Measurements from ENCODE around the gene NUFIP1.
A peak's percentile ranks its signal among the peaks of the same experiment; 100 is the strongest.
"Not testable (repeated sequence)": the region's sequence is repeated elsewhere in the genome, so short reads cannot be mapped to it uniquely, and the experiment has no call there.

Gene NUFIP1

DNA sequence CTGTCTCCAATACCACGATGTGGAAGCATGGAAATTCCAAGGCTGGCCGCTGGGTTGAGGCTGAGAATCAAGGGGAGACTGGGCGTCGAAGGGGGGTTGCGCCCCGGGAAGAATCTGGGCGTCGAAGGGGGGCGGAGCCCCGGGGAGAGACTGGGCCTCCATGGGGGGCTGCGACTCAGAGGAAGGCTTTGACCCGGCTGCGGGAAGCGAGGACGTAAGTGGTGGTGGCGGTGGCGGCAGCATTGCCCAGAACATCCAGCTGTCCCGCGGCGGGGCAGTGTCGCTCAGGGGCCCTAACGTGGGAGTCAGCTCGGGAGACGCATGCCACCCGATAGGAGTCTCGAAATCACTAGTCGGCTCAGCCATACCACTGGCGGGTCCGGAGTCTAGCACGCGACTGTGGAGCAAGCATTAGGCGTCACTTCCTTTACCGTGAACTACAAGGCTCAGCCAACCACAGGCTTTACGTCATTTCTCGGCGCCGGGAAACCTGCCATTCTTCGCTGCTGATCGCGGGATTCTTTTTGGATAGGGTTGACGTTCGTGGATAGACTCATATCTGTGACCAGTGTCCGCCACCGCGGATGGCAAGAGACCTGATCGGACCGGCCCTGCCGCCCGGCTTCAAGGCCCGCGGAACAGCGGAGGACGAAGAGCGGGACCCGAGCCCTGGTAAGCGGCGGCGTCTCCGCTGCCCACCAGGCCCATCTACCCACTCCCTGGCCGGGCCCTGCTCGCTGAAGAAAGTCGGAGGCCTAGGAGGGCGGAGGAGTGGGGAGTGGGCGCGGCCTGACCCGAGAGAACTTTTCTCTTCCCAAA lies at the start of gene NUFIP1, which contains the start of gene GPALPP1:
Gene NUFIP1, minus strand, starts transcription at position 401 of the 819 bp plus-strand sequence. Its CDS starts 35 bp downstream, at position 366.
Gene GPALPP1, plus strand, starts transcription at position 468 of the 819 bp plus-strand sequence. Its CDS starts 117 bp downstream, at position 585.
- Mint-ChIP-seq H3K4me1 (ENCODE audit: low read depth) (peaks cover 63% of the 10 kb centered on the region), H3K36me3 (ENCODE audit: low read depth) (peaks cover 73% of the 10 kb centered on the region), H3K9me3 (no peaks in the 10 kb centered on the region), H3K27me3 (no peaks in the 10 kb centered on the region), H3K4me3 (peak within 1 kb of the TSS; percentile 98), H3K27ac (peak within 1 kb of the TSS; percentile 98)
- DNase-seq, result peak; percentile 92

DNA sequence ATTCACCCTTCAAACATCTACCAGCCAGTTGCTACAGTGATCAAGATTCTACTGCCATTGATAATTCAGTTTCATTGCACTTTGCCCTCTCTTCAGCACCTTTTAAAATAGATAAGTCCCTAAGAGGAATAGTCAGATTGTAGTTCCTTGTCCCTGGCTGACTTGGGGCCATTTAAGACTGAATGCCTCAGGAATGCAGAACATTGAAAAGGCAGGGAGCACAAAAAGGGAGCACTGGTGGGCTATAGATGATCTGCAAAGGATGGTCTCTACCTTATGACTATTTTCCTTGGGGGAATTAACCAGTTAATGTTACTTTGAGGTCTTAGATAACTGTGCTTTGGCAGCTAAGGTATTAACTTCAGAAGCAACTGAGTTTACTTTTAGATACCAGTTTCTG lies 46.9 kb upstream of the NUFIP1 start:
- Mint-ChIP-seq H3K27ac (no peak overlapping the region), H3K27me3 (no peaks in the 10 kb centered on the region), H3K36me3 (ENCODE audit: low read depth) (peaks cover 40% of the 10 kb centered on the region), H3K9me3 (no peaks in the 10 kb centered on the region), H3K4me1 (ENCODE audit: low read depth) (peaks cover 4% of the 10 kb centered on the region), H3K4me3 (no peak overlapping the region)
- DNase-seq, result no peak

DNA sequence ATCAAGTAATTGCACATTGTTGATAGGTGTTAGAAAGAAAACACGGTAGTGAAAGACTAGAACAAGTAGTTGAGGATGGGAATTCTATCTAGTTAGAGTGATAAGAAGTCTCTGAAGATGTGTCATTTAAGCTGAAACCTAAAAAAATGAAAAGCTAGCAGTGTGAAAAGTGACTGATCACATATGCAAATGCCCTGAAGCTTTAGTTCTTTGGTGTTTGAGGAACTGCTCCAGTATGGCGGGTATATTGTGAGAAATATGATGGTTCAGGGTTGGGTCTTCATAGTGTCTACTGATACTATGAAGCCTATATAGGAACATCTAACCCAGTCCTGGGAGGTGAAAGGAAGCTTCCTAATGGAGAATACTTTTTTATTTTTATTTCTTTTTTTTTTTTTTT lies 45.1 kb upstream of the NUFIP1 start:
- peaks cover 48% of the 10 kb centered on the region for H3K36me3 Mint-ChIP-seq (ENCODE audit: low read depth)
- no peaks in the 10 kb centered on the region for H3K27me3 Mint-ChIP-seq
- H3K27ac Mint-ChIP-seq, result no peak overlapping the region
- DNase-seq, result no peak
- no peaks in the 10 kb centered on the region for H3K9me3 Mint-ChIP-seq
- H3K4me1 Mint-ChIP-seq (ENCODE audit: low read depth), result no peaks in the 10 kb centered on the region
- H3K4me3 Mint-ChIP-seq, result no peak overlapping the region

DNA sequence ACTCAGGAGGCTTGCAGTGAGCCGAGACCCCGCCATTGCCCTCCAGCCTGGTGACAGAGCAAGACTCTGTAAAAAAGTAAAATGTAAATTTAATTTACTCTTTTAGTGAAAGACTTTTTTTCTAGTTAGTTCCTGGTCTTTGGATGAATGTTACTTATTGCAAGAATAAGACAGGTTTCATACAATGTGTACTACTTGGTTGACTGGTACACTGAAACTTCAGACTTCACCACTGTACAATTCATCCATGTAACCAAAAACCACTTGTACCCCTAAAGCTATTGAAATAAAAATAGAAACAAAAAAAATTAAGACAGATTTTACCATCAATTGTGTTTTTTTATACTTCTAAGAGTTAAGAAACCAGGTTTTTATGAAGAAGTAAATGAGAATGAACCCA lies 35.6 kb upstream of the NUFIP1 start:
- Mint-ChIP-seq H3K27me3 (no peaks in the 10 kb centered on the region), H3K36me3 (ENCODE audit: low read depth) (peaks cover 67% of the 10 kb centered on the region), H3K9me3 (no peaks in the 10 kb centered on the region)

DNA sequence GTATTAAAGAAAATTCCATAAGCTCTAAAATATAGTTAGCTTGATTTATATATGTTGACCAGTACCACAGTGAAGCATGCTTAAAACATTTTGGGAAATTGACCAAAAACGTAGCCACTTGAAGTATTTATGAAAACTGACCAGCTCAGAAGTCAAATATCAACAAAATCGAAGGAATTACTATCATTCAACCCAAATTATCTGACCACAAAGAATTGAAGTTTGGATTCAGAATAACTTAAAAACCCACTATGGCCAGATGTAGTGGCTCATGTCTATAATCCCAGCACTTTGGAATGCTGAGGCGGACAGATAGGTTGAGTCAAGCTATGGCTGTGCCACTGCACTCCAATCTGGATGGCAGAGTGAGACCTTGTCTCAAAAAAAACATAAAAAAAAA lies 32.0 kb upstream of the NUFIP1 start:
- Mint-ChIP-seq H3K27me3 (no peaks in the 10 kb centered on the region), H3K36me3 (ENCODE audit: low read depth) (peaks cover 65% of the 10 kb centered on the region), H3K4me3 (no peak overlapping the region), H3K9me3 (no peaks in the 10 kb centered on the region), H3K27ac (no peak overlapping the region), H3K4me1 (ENCODE audit: low read depth) (peaks cover 7% of the 10 kb centered on the region)
- no peak for DNase-seq

More for the DNA sequence above, 35.6 kb upstream of the NUFIP1 start:
- Mint-ChIP-seq H3K4me3 (no peak overlapping the region), H3K27ac (no peak overlapping the region), H3K4me1 (ENCODE audit: low read depth) (peaks cover 4% of the 10 kb centered on the region)
- DNase-seq, result no peak

DNA sequence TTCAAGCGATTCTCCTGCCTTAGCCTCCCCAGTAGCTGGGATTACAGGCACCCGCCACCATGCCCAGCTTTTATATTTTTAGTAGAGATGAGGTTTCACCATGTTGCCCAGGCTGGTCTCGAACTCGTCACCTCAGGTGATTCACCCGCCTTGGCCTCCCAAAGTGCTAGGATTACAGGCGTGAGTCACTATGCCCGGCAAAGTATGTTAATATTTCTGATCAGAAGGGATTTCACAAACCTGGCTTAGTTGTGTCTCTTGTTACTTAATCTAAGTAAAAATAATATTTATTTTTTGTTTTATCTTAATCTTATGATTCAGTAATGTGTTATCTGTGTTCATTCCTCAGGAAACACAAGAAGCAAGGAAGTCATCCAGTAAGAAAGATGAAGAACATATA lies 30.7 kb upstream of the NUFIP1 start:
- DNase-seq; H3K4me3 Mint-ChIP-seq; H3K4me1 Mint-ChIP-seq (ENCODE audit: low read depth); H3K27me3 Mint-ChIP-seq; H3K27ac Mint-ChIP-seq; H3K9me3 Mint-ChIP-seq: not testable (repeated sequence)
- peaks cover 67% of the 10 kb centered on the region for H3K36me3 Mint-ChIP-seq (ENCODE audit: low read depth)

DNA sequence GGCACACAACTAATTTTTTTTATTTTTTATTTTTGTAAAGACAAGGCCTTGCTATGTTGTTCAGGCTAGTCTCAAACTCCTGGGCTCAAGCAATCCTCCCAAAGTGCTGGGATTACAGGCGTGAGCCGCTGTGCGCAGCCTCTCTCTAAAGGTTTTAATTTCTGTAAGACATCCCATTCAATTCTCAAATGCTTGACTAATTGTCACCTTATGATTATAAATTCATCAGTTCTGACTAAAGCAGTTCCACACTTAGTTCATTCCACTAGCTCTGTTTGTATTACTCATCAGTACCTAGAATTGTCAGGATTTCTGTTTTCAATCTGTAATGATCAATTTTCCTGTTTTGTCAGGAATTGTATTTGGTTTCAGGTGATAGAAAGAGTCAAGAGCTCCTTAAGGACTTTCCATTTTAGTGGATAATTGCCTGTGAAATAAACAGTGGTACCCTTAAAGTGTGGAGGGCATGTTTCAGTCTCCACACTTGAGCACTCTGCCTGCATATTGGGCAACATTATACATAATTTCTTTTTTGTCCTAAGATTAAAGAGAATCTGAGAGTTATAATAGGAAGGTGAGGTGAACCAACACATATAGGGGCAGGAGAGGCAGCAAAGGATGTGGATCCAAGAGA lies 27.6 kb upstream of the NUFIP1 start:
- Mint-ChIP-seq H3K27ac (peak overlapping the region; percentile 31), H3K4me3 (no peak overlapping the region), H3K9me3 (no peaks in the 10 kb centered on the region), H3K4me1 (ENCODE audit: low read depth) (peaks cover 9% of the 10 kb centered on the region), H3K36me3 (ENCODE audit: low read depth) (peaks cover 80% of the 10 kb centered on the region), H3K27me3 (no peaks in the 10 kb centered on the region)
- DNase-seq, result no peak

DNA sequence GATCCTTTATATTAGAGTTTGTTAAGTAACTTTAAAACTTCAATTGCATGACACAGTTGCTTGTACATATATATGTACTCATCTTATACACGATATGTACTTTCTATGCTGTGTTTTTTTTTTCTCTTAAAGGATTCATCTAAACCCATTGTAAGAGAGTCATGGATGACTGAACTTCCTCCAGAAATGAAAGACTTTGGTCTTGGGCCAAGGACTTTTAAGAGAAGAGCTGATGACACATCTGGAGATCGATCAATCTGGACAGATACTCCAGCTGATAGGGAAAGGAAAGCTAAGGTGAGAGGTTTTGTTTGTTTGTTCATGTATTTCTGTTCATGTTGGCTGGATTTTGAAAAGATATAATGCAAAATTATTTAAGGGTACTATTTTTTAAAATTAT lies 26.0 kb upstream of the NUFIP1 start:
- Mint-ChIP-seq H3K9me3 (no peaks in the 10 kb centered on the region), H3K27ac (peak overlapping the region; percentile 9), H3K36me3 (ENCODE audit: low read depth) (peaks cover 80% of the 10 kb centered on the region), H3K4me3 (no peak overlapping the region), H3K4me1 (ENCODE audit: low read depth) (peaks cover 9% of the 10 kb centered on the region), H3K27me3 (no peaks in the 10 kb centered on the region)
- DNase-seq, result no peak

DNA sequence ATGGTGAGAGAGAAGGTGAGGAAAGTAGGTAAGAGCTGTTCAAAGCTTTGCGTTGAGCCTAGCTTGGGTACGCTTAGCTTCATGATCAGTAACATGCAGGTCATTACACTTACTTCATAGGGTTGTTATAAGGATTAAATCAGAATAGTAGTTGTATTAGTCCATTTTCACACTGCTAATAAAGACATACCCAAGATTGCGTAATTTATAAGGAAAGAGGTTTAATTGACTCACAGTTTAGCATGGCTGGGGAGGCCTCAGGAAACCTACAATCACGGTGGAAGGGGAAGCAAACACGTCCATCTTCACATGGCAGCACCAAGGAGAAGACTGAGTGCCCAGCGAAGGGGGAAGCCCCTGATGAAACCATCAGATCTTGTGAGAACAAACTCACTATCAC lies 21.9 kb upstream of the NUFIP1 start:
- Mint-ChIP-seq H3K4me3 (no peak overlapping the region), H3K36me3 (ENCODE audit: low read depth) (peaks cover 89% of the 10 kb centered on the region), H3K27me3 (no peaks in the 10 kb centered on the region), H3K4me1 (ENCODE audit: low read depth) (peaks cover 3% of the 10 kb centered on the region), H3K9me3 (no peaks in the 10 kb centered on the region), H3K27ac (no peak overlapping the region)
- no peak for DNase-seq

DNA sequence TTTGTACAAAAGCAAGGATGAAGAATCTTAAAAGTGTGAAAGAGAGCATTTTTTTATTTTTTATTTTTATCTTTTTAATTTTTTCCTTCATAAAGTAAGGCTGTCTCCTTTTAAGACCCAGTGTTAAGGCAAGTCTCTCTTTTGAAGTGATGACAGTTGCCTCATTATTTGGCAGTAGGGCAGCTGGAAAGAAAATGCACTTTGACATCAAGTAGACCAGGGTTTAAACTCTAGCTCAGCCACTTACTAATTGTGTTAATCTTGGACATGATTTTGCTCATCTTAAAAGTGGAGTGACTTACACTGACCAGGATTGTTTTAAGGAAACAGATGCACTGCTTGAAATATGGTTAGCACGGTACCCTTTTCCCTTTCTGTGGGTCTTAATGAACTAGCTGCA lies 18.6 kb upstream of the NUFIP1 start:
- no peaks in the 10 kb centered on the region for H3K9me3 Mint-ChIP-seq
- H3K27ac Mint-ChIP-seq, result no peak overlapping the region
- no peaks in the 10 kb centered on the region for H3K27me3 Mint-ChIP-seq
- peaks cover 83% of the 10 kb centered on the region for H3K36me3 Mint-ChIP-seq (ENCODE audit: low read depth)
- H3K4me3 Mint-ChIP-seq, result no peak overlapping the region
- no peak for DNase-seq
- no peaks in the 10 kb centered on the region for H3K4me1 Mint-ChIP-seq (ENCODE audit: low read depth)

DNA sequence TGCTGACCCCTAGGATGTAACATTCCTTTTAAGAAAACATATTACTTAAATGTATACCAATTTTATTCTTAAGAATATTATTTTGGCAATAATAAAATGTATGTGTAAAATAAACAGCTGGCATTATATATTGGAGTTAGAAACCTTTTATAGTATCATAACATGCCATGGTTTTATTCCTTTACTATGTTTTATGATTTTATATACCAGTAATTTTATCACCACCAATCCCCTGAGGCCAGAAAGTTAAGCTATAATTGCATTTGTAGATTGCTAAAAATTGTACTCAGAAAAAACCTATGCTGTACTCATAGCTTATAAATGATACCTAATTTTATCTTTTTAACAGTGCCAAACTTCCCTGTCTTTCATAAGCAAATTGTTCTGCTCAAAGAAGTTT lies 18.0 kb upstream of the NUFIP1 start:
- Mint-ChIP-seq H3K27ac (no peak overlapping the region), H3K27me3 (no peaks in the 10 kb centered on the region), H3K4me3 (no peak overlapping the region), H3K4me1 (ENCODE audit: low read depth) (no peaks in the 10 kb centered on the region), H3K36me3 (ENCODE audit: low read depth) (peaks cover 84% of the 10 kb centered on the region), H3K9me3 (no peaks in the 10 kb centered on the region)
- no peak for DNase-seq

DNA sequence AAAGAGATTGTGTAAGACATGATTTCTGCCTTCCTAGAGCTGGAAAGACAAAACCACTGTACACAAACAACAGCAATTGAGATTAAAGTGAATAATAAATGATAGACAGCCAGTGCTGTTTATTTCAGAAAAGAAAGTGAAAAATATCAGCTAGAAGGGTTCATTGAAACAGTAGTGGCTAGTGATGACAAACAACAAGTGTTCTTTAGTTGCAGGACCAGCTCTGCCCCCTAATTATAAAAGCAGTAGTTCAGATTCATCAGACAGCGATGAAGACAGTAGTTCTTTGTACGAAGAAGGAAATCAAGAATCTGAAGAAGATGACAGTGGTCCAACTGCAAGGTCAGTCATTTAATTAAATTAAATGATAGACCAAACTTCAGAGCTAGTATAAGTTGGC lies 14.8 kb upstream of the NUFIP1 start:
- peaks cover 75% of the 10 kb centered on the region for H3K36me3 Mint-ChIP-seq (ENCODE audit: low read depth)
- H3K9me3 Mint-ChIP-seq, result no peaks in the 10 kb centered on the region
- H3K27me3 Mint-ChIP-seq, result no peaks in the 10 kb centered on the region
- no peak for DNase-seq
- H3K4me1 Mint-ChIP-seq (ENCODE audit: low read depth), result no peaks in the 10 kb centered on the region
- no peak overlapping the region for H3K4me3 Mint-ChIP-seq
- H3K27ac Mint-ChIP-seq, result no peak overlapping the region

DNA sequence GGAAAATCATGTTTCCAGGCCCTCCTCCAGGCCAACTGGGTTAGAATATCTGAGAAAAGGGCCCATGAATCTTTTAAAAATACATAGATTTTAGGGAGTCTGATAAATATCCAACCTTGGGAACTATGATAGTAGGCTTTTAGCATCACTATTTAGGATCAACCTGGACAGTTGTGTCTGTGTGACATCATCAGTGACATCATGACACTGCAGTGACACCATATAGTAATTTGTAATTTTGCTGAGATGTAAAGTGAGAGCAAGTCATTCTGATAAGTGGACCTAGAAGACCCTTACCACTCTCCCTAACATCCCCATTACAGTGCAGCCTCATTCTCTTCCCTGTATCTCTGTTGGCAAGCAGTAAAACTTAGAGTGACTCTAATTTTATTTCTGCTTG lies 14.1 kb upstream of the NUFIP1 start:
- no peak overlapping the region for H3K27ac Mint-ChIP-seq
- H3K36me3 Mint-ChIP-seq (ENCODE audit: low read depth), result peaks cover 74% of the 10 kb centered on the region
- DNase-seq, result no peak
- H3K4me3 Mint-ChIP-seq, result no peak overlapping the region
- no peaks in the 10 kb centered on the region for H3K4me1 Mint-ChIP-seq (ENCODE audit: low read depth)
- no peaks in the 10 kb centered on the region for H3K27me3 Mint-ChIP-seq
- H3K9me3 Mint-ChIP-seq, result no peaks in the 10 kb centered on the region

DNA sequence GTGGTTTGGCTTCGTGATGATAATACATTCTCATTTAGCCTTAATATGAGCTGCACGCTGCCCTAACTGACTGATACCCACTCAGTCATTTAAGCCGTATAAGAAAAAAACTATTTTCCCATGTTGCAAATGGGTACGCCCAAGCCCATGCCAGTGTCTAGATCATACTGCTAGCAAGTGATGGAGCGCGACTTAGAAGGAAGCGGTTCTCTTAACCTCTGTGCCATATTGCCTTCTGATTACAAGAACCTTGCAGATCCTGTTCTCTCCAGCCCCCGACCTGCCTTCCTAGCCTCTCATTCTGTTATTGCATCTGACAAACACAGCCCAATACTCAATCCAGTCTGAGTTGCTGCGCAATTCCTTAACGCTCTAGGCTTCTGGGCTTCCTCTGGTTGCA lies 670 bp upstream of the NUFIP1 start:
- Mint-ChIP-seq H3K27ac (peak overlapping the region; percentile 98), H3K27me3 (no peaks in the 10 kb centered on the region), H3K9me3 (no peaks in the 10 kb centered on the region), H3K4me3 (peak overlapping the region; percentile 98), H3K4me1 (ENCODE audit: low read depth) (peaks cover 64% of the 10 kb centered on the region), H3K36me3 (ENCODE audit: low read depth) (peaks cover 73% of the 10 kb centered on the region)
- DNase-seq, result no peak

DNA sequence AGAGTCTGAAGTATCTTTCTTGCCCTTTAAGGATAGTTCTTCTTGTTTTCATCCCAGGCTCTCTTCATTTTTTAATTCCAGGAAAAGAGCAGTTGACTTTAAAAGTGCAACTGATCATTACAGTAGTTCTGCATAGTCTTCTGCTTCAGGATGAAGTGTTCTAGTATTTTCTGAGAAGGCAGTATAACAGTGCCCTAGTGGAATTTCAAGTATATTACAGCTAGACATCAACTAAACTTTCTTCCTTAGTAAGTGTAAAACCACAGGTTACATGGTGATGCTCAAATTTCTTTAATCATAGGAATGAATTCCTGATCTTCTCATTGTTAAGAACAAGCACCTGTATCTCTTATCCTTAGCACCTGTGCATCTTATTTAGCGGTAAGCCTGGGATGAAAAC lies 10.9 kb downstream of the NUFIP1 start:
- no peak for DNase-seq
- Mint-ChIP-seq H3K36me3 (ENCODE audit: low read depth) (peaks cover 54% of the 10 kb centered on the region), H3K9me3 (no peaks in the 10 kb centered on the region), H3K27ac (no peak overlapping the region), H3K4me1 (ENCODE audit: low read depth) (peaks cover 5% of the 10 kb centered on the region), H3K27me3 (no peaks in the 10 kb centered on the region), H3K4me3 (no peak overlapping the region)

Measured in activated T-cell treated with anti-CD3 and anti-CD28 coated beads, Interleukin-2, amount 50 U/mL, for 24 hours (primary cell).